HG02678 (cell line): Measurements from ENCODE around the gene TMCC3.
"Not testable (repeated sequence)": the region's sequence is repeated elsewhere in the genome, so short reads cannot be mapped to it uniquely, and the experiment has no call there.

Experiments used
- ATAC-seq: cut with Tn5 transposase; IDR thresholded peaks from one replicate; pipeline ENCODE4 v1.9.1; 2021; ENCODE audit warnings: mild to moderate bottlenecking, moderate library complexity; ENCODE audit not compliant: unreplicated experiment

TMCC3 gene

DNA sequence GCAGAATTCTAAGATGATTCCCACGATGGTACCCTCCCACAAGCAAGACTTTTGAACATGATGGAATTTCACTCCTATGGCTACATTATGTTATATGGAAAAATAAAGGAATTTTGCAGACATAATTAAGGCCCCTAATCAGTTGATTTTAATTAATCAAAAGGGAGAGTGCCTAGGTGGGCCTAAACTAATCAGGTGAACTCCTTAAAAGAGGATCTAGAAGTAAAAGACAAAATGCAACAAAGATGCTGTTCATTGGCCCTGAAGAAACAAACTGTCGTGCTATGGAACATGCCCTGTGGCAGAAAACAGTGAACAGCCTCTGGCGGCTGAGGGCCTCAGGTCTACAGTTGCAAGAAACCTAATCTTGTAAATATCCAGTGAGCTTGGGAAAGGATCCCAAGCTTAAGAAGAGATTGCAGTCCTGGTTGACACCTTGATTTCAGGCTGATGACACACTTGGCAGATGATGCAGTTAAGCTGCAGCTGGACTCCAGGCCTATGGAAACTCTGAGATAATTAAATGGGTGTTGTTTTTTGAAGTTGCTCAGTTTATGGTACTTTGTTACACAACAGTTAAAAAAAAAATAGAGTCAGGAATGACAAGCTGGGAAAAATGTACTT lies 13.8 kb downstream of the TMCC3 start:
- ATAC-seq = no peak

DNA sequence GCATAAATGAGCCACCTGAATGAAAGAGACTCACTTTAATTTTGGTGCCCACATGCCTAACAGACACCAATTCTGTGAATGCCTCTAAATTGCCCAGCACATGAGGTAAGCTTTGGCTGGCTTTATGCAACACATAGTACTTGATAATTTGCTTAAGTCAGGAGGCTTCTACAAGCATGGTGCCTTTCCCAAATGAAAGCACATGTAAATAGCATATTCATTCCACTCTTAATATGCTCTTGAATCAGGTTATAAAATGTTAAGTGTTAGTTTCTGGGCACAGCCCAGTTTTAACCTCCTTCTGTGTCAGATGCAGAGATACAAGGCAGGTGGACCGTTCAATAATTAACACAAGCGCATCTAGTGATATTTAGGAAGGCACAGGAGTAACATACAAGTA lies 15.6 kb downstream of the TMCC3 start:
- ATAC-seq = no peak

- no peak for ATAC-seq
Observed at GRCh38 chr12:94633401-94633800, 17.0 kb downstream of the TMCC3 start.

GRCh38 chr12:94631058-94631457 lies 19.3 kb downstream of the TMCC3 start:
- ATAC-seq = no peak

DNA sequence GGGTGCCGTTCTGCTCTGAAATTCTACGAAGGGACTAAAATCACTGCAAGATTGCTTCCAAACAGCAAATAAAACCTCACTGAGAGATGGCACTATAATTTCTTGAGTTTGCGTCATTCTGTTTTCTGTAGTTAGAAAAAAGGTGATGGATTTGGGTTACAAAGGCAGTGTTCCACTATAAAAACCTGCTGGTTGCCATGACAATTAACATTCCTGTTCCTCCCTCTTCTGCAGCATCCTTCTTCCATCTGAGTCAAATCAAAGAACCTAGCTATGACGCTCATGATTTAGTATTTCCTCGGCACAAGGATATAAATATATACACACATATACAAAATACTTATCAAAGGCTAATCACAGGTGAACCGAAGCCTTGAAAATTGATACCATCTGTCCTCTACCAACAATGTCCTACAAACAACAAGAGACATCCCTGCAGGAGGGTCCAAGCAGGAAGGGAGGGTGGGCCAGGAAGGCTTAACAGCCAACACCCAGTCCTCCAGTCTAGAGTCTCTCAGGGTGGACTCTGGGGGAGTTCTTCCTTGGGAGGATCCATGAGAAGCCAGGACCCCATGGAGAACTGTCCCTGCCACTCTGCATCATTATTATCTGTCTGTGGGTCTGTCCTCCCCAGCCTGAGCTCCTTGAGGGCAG lies 21.4 kb downstream of the TMCC3 start:
- ATAC-seq = no peak

- no peak for ATAC-seq
Observed at GRCh38 chr12:94628369-94628768, 22.0 kb downstream of the TMCC3 start.

DNA sequence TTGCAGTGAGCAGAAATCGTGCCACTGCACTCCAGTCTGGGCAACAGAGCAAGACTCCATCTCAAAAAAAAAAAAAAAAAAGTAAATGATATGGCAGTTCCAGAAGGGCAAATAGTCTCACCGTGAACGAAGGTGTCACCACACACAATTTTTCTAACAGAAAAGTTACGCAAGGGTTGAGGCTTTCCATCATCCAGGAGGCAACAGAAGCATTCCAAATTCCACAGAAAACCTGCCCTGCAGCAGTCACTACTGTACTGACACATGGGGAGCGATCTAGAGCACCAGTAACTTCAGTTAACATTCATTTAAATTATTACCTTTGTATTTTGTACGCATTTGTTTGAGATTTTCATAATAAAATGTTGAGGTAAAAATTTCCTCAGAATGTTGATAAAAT lies 24.8 kb downstream of the TMCC3 start:
- ATAC-seq = no peak

DNA sequence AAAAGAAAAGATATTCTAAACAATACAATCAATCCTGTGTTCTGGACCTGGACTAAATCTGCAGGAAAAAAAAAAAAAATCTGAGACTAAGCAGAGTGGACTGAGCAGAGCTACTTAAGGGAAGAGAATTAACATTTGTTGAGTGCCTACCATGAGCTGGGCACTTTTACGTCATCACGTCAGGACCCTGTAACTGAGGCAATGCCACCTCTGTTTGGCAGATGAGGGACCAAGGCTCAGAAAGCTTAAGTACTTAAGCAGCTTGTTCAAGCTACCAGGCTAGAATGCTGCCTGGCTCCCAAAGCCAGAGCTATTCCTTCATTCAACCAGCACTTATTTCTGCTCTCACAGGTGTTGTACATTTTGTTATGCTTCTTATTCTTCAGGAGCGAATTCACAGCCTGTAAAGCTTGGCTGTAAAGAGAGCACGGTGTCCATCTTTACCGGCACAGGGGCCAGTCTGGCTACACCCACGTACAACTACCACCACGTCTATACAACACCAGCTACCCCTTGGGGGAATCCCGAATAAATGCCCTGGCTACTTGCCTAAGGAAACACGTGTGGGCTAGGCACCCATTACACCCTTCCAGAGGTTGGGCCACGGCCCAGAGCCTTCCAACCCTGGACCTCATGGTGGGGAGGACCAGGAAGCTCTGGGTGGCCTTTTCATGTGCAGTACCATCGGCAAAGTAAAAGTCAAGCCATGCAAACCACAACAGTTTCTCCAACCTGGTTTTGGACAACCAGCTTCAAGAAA lies 27.0 kb downstream of the TMCC3 start:
- ATAC-seq = no peak

- no peak for ATAC-seq
Observed at GRCh38 chr12:94622475-94622874, 27.9 kb downstream of the TMCC3 start.

GRCh38 chr12:94621662-94622359 lies 28.5 kb downstream of the TMCC3 start:
- ATAC-seq = peak; percentile 93

DNA sequence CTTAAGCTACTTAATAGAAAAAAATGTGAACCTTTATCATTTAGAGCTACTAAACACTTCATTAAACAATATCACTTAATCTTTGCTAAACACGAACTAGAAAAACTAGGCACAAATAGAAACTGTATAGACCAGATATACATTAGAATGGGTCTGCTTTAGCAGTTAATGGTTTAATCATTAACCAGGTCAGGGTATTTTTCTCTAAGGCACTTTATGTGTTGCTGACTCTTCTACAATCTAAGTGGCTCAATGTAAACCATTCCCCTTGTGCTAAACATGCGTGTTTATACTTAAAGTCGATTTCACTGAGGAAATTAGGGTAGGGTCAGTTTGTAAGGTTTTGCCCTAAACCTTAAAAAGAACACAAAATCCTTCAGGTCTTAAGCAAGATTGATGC lies 29.7 kb downstream of the TMCC3 start:
- ATAC-seq = no peak

- no peak for ATAC-seq
Observed at GRCh38 chr12:94618995-94619695, 31.2 kb downstream of the TMCC3 start.

DNA sequence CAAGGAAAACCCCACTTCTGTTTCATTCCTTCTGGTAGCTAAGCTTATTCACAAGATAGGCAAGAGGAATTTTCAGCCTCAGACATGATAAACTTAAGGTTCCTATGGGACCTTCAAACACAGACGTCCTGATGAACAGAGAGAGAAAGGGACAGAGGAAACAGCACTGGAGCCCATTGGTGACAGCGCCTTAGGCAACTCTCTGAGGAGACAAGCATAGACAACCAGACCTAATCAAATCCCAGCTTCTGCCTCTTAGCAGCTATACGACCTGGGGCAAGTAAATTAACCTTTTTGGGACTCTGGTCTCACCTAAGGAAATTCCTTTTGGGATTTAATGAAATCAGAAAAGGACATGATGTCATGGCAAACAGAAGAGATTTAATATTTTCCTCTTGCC lies 33.3 kb downstream of the TMCC3 start:
- ATAC-seq = no peak

DNA sequence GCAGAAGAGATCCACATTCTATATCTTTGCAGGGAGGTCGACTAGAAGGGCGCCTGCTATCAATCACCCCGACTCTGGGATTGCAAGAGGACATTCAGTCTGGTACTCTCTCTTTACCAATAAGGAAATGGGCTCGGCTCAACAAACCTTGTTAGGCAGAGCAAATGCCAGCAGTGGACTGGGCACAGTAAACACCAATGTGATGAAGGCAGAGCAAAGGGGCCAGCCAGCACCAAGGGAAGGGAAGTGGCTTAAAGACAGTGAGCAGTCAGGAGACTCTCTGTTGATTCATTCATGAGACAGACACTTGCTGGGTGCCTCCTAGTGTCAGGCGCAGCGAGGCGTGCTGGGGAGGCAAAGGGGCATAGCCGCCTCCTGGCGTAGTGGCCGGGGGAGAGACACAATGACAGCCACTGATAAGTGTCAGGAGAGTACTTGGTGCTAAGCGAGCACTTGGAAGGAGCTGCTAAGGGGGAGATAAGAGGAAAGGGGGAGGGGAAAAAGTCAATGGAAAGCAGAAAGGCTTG lies 34.1 kb downstream of the TMCC3 start:
- ATAC-seq = no peak

DNA sequence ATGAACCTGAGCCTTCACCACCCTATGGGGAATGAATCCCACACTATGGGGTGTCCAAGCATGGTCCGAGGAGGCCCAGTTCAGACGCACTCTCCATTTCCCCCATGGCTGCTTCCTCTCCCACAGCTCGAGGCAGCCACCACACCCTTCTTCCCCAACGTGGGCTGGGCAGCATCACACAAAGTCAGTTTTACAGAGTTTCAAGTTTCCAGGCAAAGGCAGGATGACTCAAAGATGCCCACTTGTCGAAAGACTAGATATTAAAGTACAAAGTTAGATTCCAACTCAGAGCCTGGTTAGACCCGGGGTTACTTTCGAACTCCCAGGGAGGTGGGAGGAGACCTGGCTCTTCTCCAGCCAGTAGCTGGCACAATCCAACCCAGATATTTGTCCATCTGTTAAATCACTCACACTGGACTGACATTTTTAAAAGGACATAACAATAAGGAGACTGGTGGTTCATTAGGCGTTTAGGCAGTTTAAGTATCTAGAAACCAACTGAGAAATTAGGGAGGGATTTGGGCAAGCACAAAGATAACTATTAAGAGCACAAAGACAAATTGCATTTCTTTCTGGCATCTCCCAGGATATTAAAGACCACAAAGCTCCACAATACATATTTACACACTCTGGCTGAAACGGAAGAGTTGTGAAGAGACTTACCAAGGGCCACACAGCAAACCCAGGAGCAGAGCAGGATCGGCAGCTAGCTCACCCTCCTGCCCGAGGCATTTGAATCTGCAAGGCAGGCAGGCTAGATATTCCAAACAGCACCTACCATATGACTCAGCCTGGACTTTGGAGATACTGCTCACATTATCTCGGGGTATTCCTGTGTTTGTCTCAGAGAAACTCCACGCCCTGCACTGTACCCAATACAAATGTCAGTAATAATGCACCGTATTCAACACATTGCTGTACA lies 34.8 kb downstream of the TMCC3 start:
- ATAC-seq = no peak

GRCh38 chr12:94614288-94614721 lies 36.1 kb downstream of the TMCC3 start:
- ATAC-seq = no peak

- no peak for ATAC-seq
Observed at GRCh38 chr12:94609917-94610443, 40.4 kb downstream of the TMCC3 start.

DNA sequence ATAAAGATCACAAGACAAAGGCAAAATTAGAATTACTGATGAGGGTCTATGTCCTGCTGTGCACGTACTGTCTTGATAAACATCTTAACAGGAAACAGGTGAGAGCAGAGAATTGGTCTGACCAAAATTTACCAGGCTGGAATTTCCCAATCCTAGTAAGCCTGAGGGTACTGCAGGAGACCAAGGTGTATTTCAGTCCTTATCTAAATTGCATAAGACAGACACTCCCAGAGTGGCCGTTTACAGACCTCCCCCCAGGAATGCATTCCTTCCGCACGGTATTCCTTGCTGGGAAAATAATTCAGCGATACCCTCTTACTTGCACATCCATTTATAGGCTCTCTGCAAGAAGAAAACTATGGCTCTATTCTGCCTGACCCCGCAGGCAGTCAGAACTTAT lies 43.5 kb downstream of the TMCC3 start:
- ATAC-seq = not testable (repeated sequence)

DNA sequence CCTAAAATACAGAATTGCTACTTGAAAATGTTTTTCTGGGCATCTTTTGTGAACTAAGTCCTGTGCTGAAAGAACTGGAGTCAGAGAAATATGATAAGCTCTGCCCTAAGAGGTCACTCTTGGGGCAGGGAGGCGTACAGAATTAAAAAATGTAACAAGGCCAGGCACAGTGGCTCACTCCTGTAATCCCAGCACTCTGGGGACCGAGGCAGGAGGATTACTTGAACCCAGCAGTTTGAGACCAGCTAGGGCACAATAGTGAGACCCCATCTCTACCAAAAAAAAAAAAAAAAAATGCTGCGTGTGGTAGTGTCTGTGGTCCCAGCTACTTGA lies 46.0 kb downstream of the TMCC3 start:
- ATAC-seq = no peak
